GM19455 (cell line): Measurements from ENCODE around the gene CPM.
"Not testable (repeated sequence)": the region's sequence is repeated elsewhere in the genome, so short reads cannot be mapped to it uniquely, and the experiment has no call there.

Experiments
- ATAC-seq: cut with Tn5 transposase; IDR thresholded peaks from one replicate; pipeline ENCODE4 v1.9.1; 2021; ENCODE audit not compliant: unreplicated experiment

The CPM gene

GRCh38 chr12:68809190-68810026, 123.6 kb downstream of the CPM start:
- ATAC-seq = no peak

- ATAC-seq = peak; percentile 48
Observed at GRCh38 chr12:68808388-68809189, 124.4 kb downstream of the CPM start.

GRCh38 chr12:68807576-68808387, 125.2 kb downstream of the CPM start, which contains the start of gene MDM2:
Gene MDM2, plus strand, starts transcription at chr12:68808177. Its CDS starts 301 bp downstream, at chr12:68808478.
- peak; percentile 74 for ATAC-seq

- ATAC-seq = not testable (repeated sequence)
Observed at GRCh38 chr12:68807274-68807575, 125.7 kb downstream of the CPM start.

GRCh38 chr12:68806488-68807237, 126.3 kb downstream of the CPM start:
- no peak for ATAC-seq

GRCh38 chr12:68805592-68806120, 127.3 kb downstream of the CPM start:
- ATAC-seq = no peak

- ATAC-seq = no peak
Observed at GRCh38 chr12:68804657-68805591, 128.0 kb downstream of the CPM start.

GRCh38 chr12:68803948-68804656, 128.9 kb downstream of the CPM start:
- no peak for ATAC-seq

GRCh38 chr12:68802911-68803651, 129.9 kb downstream of the CPM start:
- not testable (repeated sequence) for ATAC-seq

- peak; percentile 16 for ATAC-seq
Observed at GRCh38 chr12:68802372-68802745, 130.6 kb downstream of the CPM start.
